IMR-90 (cell line): ENCODE data around the gene KCNAB2. TPM values are rescaled to one million over a fixed set of nuclear protein-coding genes. Genes with fewer than 3 reads are reported as not detected.

ENCODE experiments used
- ATAC-seq: fragments of 200-7000 bp; cut with Tn5 transposase; 2 replicates; pipeline ENCODE4 v1.9.1; 2020; ENCODE audit warnings: low read depth, mild to moderate bottlenecking, moderate library complexity
- BruUV-seq: library from RNA; stranded (reverse); fragments of 400-500 nt; replicated peaks from 2 replicates; lab custom pipeline; 2021; lab: Mats Ljungman, UMichigan
- CTCF ChIA-PET: fragments of 300-600 bp; formaldehyde crosslinking; extraction: SDS; loops from one replicate; lab custom pipeline; 2021; ENCODE audit warnings: antibody characterized with exemption; lab: Yijun Ruan, JAX
- POLR2A ChIA-PET: fragments of 300-600 bp; sonication (Branson Sonifier 250); formaldehyde crosslinking; loops from one replicate; lab custom pipeline; 2022; ENCODE audit warnings: antibody characterized with exemption; ENCODE audit not compliant: unreplicated experiment; lab: Charles Lee
- DNase-seq: peaks from one replicate; pipeline ENCODE4 v3.0.0; 2013
- H2AFZ ChIP-seq: replicated peaks from 2 replicates; pipeline ENCODE3; 2013; ENCODE audit warnings: low read length, mild to moderate bottlenecking; ENCODE audit not compliant: poor library complexity
- H2AK5ac ChIP-seq: 2 replicates; pipeline ENCODE4 v1.6.1; 2013; ENCODE audit warnings: low read depth, low read length, inconsistent platforms
- H2AK9ac ChIP-seq: replicated peaks from 2 replicates; pipeline ENCODE3; 2013; ENCODE audit warnings: mild to moderate bottlenecking, low read depth, low read length, moderate library complexity; ENCODE audit not compliant: poor library complexity
- H2BK120ac ChIP-seq: 2 replicates; pipeline ENCODE4 v1.6.1; 2013; ENCODE audit warnings: low read depth, low read length, inconsistent platforms
- H2BK15ac ChIP-seq: 3 replicates; pipeline ENCODE4 v1.6.1; 2013; ENCODE audit warnings: low read depth, low read length, inconsistent platforms
- H2BK20ac ChIP-seq: 2 replicates; pipeline ENCODE4 v1.6.1; 2013; ENCODE audit warnings: low read depth, mild to moderate bottlenecking, inconsistent platforms, low read length, moderate library complexity
- H2BK5ac ChIP-seq: 2 replicates; pipeline ENCODE4 v1.6.1; 2013; ENCODE audit warnings: mild to moderate bottlenecking, low read depth, low read length, inconsistent platforms; ENCODE audit not compliant: poor library complexity, severe bottlenecking
- H3K14ac ChIP-seq: replicated peaks from 2 replicates; pipeline ENCODE4 v1.6.1; 2013; ENCODE audit warnings: low read depth, low read length, inconsistent platforms
- H3K18ac ChIP-seq: 2 replicates; pipeline ENCODE4 v1.6.1; 2013; ENCODE audit warnings: low read depth, low read length, control low read depth
- H3K23ac ChIP-seq: 2 replicates; pipeline ENCODE4 v1.6.1; 2013; ENCODE audit warnings: low read depth, low read length, inconsistent platforms
- H3K27ac ChIP-seq: 2 replicates; pipeline ENCODE4 v1.5.1; 2013; ENCODE audit warnings: mild to moderate bottlenecking, control low read depth, low read length; ENCODE audit not compliant: insufficient read depth
- H3K27me3 ChIP-seq: 2 replicates; pipeline ENCODE4 v1.6.1; 2013; ENCODE audit warnings: low read length; ENCODE audit not compliant: control insufficient read depth, insufficient read depth
- H3K36me3 ChIP-seq: 2 replicates; pipeline ENCODE4 v1.6.1; 2013; ENCODE audit warnings: low read length, mixed read lengths; ENCODE audit not compliant: control insufficient read depth, insufficient read depth
- H3K4ac ChIP-seq: 2 replicates; pipeline ENCODE4 v1.6.1; 2013; ENCODE audit warnings: low read depth, low read length, inconsistent platforms
- H3K4me1 ChIP-seq: 2 replicates; pipeline ENCODE4 v1.6.1; 2013; ENCODE audit warnings: low read length, mixed read lengths; ENCODE audit not compliant: control insufficient read depth, insufficient read depth
- H3K4me2 ChIP-seq: 2 replicates; pipeline ENCODE4 v1.6.1; 2013; ENCODE audit warnings: low read depth, mild to moderate bottlenecking, control low read depth, low read length, moderate library complexity
- H3K4me3 ChIP-seq: 2 replicates; pipeline ENCODE4 v1.5.1; 2013; ENCODE audit warnings: low read depth, mild to moderate bottlenecking, control low read depth, low read length, moderate library complexity; ENCODE audit not compliant: insufficient read depth
- H3K56ac ChIP-seq: 2 replicates; pipeline ENCODE4 v1.6.1; 2013; ENCODE audit warnings: low read length, inconsistent platforms; ENCODE audit not compliant: insufficient read depth; ENCODE audit errors: extremely low read depth
- H3K79me1 ChIP-seq, 2 experiments: 2 replicates each; pipeline ENCODE4 v1.6.1; 2013; ENCODE audit warnings: low read length in 2 of 2, inconsistent platforms in 1 of 2, low read depth in 1 of 2
- H3K9ac ChIP-seq: 2 replicates; pipeline ENCODE4 v1.6.1; 2013; ENCODE audit warnings: low read depth, low read length, control low read depth
- H3K9me1 ChIP-seq: 2 replicates; pipeline ENCODE4 v1.6.1; 2013; ENCODE audit warnings: low read length, inconsistent platforms; ENCODE audit not compliant: insufficient read depth
- H3K9me3 ChIP-seq: 2 replicates; pipeline ENCODE4 v1.6.1; 2013; ENCODE audit warnings: low read length; ENCODE audit not compliant: control insufficient read depth, insufficient read depth
- H4K20me1 ChIP-seq: 2 replicates; pipeline ENCODE4 v1.6.1; 2013; ENCODE audit warnings: low read length, inconsistent platforms; ENCODE audit not compliant: insufficient read depth
- H4K5ac ChIP-seq: 2 replicates; pipeline ENCODE4 v1.6.1; 2013; ENCODE audit warnings: mild to moderate bottlenecking, low read depth, low read length, control low read depth
- H4K8ac ChIP-seq, 2 experiments: 2 replicates each; pipeline ENCODE4 v1.6.1; 2013; ENCODE audit warnings: low read depth in 2 of 2, low read length in 2 of 2, control low read depth in 1 of 2, inconsistent platforms in 1 of 2
- H4K91ac ChIP-seq: 2 replicates; pipeline ENCODE4 v1.6.1; 2013; ENCODE audit warnings: low read depth, low read length, inconsistent platforms; ENCODE audit not compliant: insufficient read depth
- BHLHE40 ChIP-seq: fragments of 150-350 bp; IDR thresholded peaks from 2 replicates; pipeline ENCODE4 v1.6.1; 2016; ENCODE audit warnings: mild to moderate bottlenecking, low read depth, low read length
- CEBPB ChIP-seq: IDR thresholded peaks from 2 replicates; pipeline ENCODE4 v1.6.1; 2012; ENCODE audit warnings: low read depth, low read length, improper control_type of control experiment
- CHD1 ChIP-seq: IDR thresholded peaks from 2 replicates; pipeline ENCODE4 v1.6.1; 2012; ENCODE audit warnings: low read depth, low read length, improper control_type of control experiment
- FOS ChIP-seq: fragments of 150-350 bp; IDR thresholded peaks from 2 replicates; pipeline ENCODE4 v1.6.1; 2016; ENCODE audit warnings: low read depth, low read length
- MXI1 ChIP-seq: IDR thresholded peaks from 2 replicates; pipeline ENCODE4 v1.6.1; 2012; ENCODE audit warnings: low read depth, mild to moderate bottlenecking, low read length, moderate library complexity, borderline replicate concordance
- NFE2L2 ChIP-seq: fragments of 150-350 bp; IDR thresholded peaks from 2 replicates; pipeline ENCODE4 v1.6.1; 2016; ENCODE audit warnings: low read depth, mild to moderate bottlenecking, low read length
- POLR2A ChIP-seq: IDR thresholded peaks from 2 replicates; pipeline ENCODE4 v1.6.1; 2012; ENCODE audit warnings: mild to moderate bottlenecking, low read depth, low read length
- RAD21 ChIP-seq: IDR thresholded peaks from 2 replicates; pipeline ENCODE4 v1.6.1; 2012; ENCODE audit warnings: low read length, improper control_type of control experiment
- RCOR1 ChIP-seq: IDR thresholded peaks from 2 replicates; pipeline ENCODE4 v1.6.1; 2012; ENCODE audit warnings: mild to moderate bottlenecking, low read length, improper control_type of control experiment; ENCODE audit not compliant: insufficient replicate concordance
- SMC3 ChIP-seq: fragments of 150-350 bp; IDR thresholded peaks from 2 replicates; pipeline ENCODE4 v1.6.1; 2016; ENCODE audit warnings: low read depth, mild to moderate bottlenecking, antibody characterized with exemption, low read length, moderate library complexity
- WGBS, 2 experiments: methylation state at CpG; one replicate each; pipeline versions ENCODE4 v1.1.5 to v1.1.7; 2013; ENCODE audit warnings: missing lambda C conversion rate in 2 of 2; ENCODE audit not compliant: insufficient read length in 1 of 2; ENCODE audit errors: extremely low coverage in 2 of 2; 5-methylcytosine and 5-hydroxymethylcytosine counted together
- dilution Hi-C: fragments of 300-500 bp; cut with HindIII; formaldehyde crosslinking; loops from one replicate; pipeline ENCODE4 v1.14.3; 2018; ENCODE audit warnings: low sequenced_read_pairs; ENCODE audit not compliant: unreplicated experiment
- in situ Hi-C: fragments of 300-500 bp; cut with MboI; formaldehyde crosslinking; loops from 3 replicates; pipeline ENCODE4 v1.14.3; 2019; ENCODE audit warnings: low sequenced_read_pairs, inconsistent platforms, mixed read lengths
- intact Hi-C: fragments of 100-400 bp; cut with micrococcal nuclease; formaldehyde crosslinking; loops from 2 replicates; pipeline ENCODE4 v1.10.0; 2022
- polyA plus RNA-seq, 3 experiments: library from polyadenylated mRNA; depleted of rRNA; stranded (reverse); fragments of >200 nt; gene quantifications; 2 replicates each; pipeline ENCODE4 v1.2.3, GENCODE V29; 2012; ENCODE audit warnings: low replicate concordance in 1 of 3
- total RNA-seq: library from RNA; depleted of rRNA; stranded (reverse); fragments of >200 nt; gene quantifications from 2 replicates; pipeline ENCODE4 v1.2.3, GENCODE V29; 2012
- TF ChIP-seq, protein P1 (sequence below): fragments of 150-350 bp; IDR thresholded peaks from 2 replicates; pipeline ENCODE4 v1.6.1; 2017; ENCODE audit warnings: mild to moderate bottlenecking, antibody characterized with exemption, low read length, low read depth
- TF ChIP-seq, protein P2 (sequence below): fragments of 150-350 bp; IDR thresholded peaks from 2 replicates; pipeline ENCODE4 v1.6.1; 2016; ENCODE audit warnings: low read depth, mild to moderate bottlenecking, low read length, moderate library complexity, borderline replicate concordance

Gene KCNAB2
- total and polyA plus RNA-seq, 2 of the 4 experiments (the other 2 are of a cell fraction) = 1.3 to 4.2 TPM

GRCh38 chr1:6044481-6045109 lies 1.1 kb upstream of the KCNAB2 start:
- H2BK20ac ChIP-seq = no peak overlapping the region
- H3K18ac ChIP-seq = no peak overlapping the region
- H3K23ac ChIP-seq = no peak overlapping the region
- H2AK9ac ChIP-seq = no peak overlapping the region
- H2BK15ac ChIP-seq = no peak overlapping the region
- no peak overlapping the region for H3K4me2 ChIP-seq
- no peak overlapping the region for H3K4ac ChIP-seq
- no peaks in the 10 kb centered on the region for H3K4me1 ChIP-seq
- peaks cover 16% of the 10 kb centered on the region for H3K27me3 ChIP-seq
- WGBS, 2 experiments = 47% methylated on average over 6 of the region's 11 CpGs; no CpG with 5 or more reads in 1 of the 2 experiments
- DNase-seq (no peak), ATAC-seq (no peak)
- H4K20me1 ChIP-seq = no peaks in the 10 kb centered on the region
- BruUV-seq = no TSS peak
- H3K9me1 ChIP-seq = no peaks in the 10 kb centered on the region
- H2BK5ac ChIP-seq = no peak overlapping the region
- no peaks in the 10 kb centered on the region for H3K9me3 ChIP-seq
- intact Hi-C loops (no loop called here), in situ Hi-C loops (no loop called here), dilution Hi-C loops (no loop called here)
- H3K14ac ChIP-seq = no peak overlapping the region
- no peak overlapping the region for H3K4me3 ChIP-seq
- H3K56ac ChIP-seq = no peak overlapping the region
- no peak overlapping the region for H2BK120ac ChIP-seq
- TF ChIP-seq, protein P1, sequence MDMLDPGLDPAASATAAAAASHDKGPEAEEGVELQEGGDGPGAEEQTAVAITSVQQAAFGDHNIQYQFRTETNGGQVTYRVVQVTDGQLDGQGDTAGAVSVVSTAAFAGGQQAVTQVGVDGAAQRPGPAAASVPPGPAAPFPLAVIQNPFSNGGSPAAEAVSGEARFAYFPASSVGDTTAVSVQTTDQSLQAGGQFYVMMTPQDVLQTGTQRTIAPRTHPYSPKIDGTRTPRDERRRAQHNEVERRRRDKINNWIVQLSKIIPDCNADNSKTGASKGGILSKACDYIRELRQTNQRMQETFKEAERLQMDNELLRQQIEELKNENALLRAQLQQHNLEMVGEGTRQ = no peak
- no peak for TF ChIP-seq NFE2L2
- TF ChIP-seq SMC3 = no peak
- TF ChIP-seq, protein P2, sequence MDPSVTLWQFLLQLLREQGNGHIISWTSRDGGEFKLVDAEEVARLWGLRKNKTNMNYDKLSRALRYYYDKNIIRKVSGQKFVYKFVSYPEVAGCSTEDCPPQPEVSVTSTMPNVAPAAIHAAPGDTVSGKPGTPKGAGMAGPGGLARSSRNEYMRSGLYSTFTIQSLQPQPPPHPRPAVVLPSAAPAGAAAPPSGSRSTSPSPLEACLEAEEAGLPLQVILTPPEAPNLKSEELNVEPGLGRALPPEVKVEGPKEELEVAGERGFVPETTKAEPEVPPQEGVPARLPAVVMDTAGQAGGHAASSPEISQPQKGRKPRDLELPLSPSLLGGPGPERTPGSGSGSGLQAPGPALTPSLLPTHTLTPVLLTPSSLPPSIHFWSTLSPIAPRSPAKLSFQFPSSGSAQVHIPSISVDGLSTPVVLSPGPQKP = no peak
- TF ChIP-seq FOS = no peak
- TF ChIP-seq CEBPB = no peak
- no peak for TF ChIP-seq POLR2A
- no peak for TF ChIP-seq BHLHE40
- TF ChIP-seq MXI1 = no peak
- no peak for TF ChIP-seq CHD1
- TF ChIP-seq RAD21 = no peak
- no peak for TF ChIP-seq RCOR1
- H4K8ac ChIP-seq = no peak overlapping the region
- no peak overlapping the region for H2AK5ac ChIP-seq
- no peaks in the 10 kb centered on the region for H3K79me1 ChIP-seq
- H3K36me3 ChIP-seq = no peaks in the 10 kb centered on the region
- no peak overlapping the region for H4K91ac ChIP-seq
- ChIA-PET CTCF (no interaction called here), POLR2A (no interaction called here)
- H3K27ac ChIP-seq = no peak overlapping the region
- no peak overlapping the region for H4K5ac ChIP-seq
- no peak overlapping the region for H3K9ac ChIP-seq
- no peak overlapping the region for H2AFZ ChIP-seq
